ENCODE measurements around the gene VCY.
"Not testable (repeated sequence)": the region's sequence is repeated elsewhere in the genome, so short reads cannot be mapped to it uniquely, and the experiment has no call there.

Gene VCY

DNA sequence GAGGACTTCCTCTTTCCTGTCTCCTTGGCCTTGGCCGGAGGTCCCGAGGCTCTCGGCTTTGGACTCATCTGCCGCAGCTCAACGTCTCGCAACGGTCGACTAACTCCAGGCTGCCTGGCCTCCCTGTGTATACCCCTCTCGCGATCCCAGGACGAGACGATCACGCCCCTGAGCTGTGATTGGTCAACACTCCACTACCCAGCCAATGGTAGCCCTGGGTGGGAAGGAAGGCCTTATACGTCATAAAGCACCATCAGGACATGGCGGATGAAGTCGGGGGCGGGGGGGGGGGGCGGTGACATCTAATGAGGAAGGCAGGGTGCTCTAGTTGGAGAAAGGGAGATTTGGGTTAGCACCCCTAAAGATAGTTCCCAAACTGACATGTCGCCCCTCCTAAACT lies at the start of gene VCY:
Gene VCY (minus strand): TSS at position 101 of the 400 bp plus-strand sequence. CDS start 33 bp downstream, at position 68.
- not testable (repeated sequence) for DNase-seq (ENCODE audit: low spot score)

DNA sequence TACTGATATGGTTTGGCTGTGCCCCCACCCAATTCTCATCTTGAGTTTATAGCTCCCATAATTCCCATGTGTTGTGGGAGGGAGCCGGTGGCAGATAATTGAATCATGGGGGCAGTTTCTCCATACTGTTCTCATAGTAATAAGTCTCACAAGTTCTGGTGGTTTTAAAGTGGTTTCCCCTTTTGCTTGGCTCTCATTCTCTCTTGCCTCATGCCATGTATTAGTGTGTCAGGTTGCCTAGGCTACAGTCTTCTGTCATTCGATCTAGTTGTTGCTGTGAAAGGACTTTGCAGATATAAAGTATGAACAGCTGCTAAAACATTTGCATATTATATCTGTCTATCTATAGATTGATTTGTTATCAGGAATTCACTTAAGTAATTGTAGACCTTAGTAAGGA lies 44.1 kb upstream of the VCY start:
- DNase-seq (ENCODE audit: low spot score), result not testable (repeated sequence)

DNA sequence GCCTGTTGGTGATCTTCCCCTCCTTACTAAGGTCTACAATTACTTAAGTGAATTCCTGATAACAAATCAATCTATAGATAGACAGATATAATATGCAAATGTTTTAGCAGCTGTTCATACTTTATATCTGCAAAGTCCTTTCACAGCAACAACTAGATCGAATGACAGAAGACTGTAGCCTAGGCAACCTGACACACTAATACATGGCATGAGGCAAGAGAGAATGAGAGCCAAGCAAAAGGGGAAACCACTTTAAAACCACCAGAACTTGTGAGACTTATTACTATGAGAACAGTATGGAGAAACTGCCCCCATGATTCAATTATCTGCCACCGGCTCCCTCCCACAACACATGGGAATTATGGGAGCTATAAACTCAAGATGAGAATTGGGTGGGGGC lies 25.6 kb upstream of the VCY start:
- DNase-seq (ENCODE audit: low spot score), result not testable (repeated sequence)

DNA sequence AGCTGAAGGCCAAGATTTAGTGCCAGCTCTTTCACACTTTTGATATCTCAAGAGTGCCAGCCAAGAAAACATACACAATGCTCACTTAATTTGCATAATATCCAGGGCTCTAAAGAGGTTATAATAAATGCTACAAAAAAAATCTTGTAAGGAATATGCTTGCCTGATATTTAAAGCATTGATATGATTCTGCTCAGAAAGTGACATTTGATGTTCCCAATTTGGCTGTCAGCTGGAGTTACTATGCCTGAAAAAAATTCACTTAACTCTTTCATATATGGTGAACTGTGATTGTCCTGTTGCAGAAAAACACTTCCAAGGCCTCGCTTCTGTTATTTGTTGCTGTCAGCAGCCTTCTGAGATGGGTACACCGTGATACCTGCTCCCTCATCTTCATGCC lies 43.9 kb downstream of the VCY start:
- not testable (repeated sequence) for DNase-seq (ENCODE audit: low spot score)

Data from CD4-positive, alpha-beta T cell treated with Interleukin-6 at 100 ng/mL for 8 hours (primary cell).